ENCODE data around the gene MARCKS. TPM values are rescaled to one million over a fixed set of nuclear protein-coding genes. Genes with fewer than 3 reads are reported as not detected.

The MARCKS gene
- total RNA-seq, 6 experiments from 2014 or later, result 162 to 199 (median 166) TPM

GRCh38 chr6:113842165-113842564 is 15.0 kb upstream of the MARCKS start:
- Mint-ChIP-seq H3K27me3 (ENCODE audit: insufficient read depth) (peaks cover 2% of the 10 kb centered on the region; the same call in 1 of the 2 replicates), H3K36me3 (ENCODE audit: low read depth) (no peaks in the 10 kb centered on the region), H3K9me3 (no peaks in the 10 kb centered on the region), H3K4me1 (ENCODE audit: low read depth) (peaks cover 20% of the 10 kb centered on the region), H3K4me3 (no peak overlapping the region), H3K27ac (no peak overlapping the region)
- TF ChIP-seq, protein P1, sequence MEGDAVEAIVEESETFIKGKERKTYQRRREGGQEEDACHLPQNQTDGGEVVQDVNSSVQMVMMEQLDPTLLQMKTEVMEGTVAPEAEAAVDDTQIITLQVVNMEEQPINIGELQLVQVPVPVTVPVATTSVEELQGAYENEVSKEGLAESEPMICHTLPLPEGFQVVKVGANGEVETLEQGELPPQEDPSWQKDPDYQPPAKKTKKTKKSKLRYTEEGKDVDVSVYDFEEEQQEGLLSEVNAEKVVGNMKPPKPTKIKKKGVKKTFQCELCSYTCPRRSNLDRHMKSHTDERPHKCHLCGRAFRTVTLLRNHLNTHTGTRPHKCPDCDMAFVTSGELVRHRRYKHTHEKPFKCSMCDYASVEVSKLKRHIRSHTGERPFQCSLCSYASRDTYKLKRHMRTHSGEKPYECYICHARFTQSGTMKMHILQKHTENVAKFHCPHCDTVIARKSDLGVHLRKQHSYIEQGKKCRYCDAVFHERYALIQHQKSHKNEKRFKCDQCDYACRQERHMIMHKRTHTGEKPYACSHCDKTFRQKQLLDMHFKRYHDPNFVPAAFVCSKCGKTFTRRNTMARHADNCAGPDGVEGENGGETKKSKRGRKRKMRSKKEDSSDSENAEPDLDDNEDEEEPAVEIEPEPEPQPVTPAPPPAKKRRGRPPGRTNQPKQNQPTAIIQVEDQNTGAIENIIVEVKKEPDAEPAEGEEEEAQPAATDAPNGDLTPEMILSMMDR (IDR thresholded peaks at IDR 0.05), result no peak
- DNase-seq, result peak; percentile 37

- H3K36me3 Mint-ChIP-seq (ENCODE audit: low read depth), result no peaks in the 10 kb centered on the region
Observed at GRCh38 chr6:113843500-113844073, 13.6 kb upstream of the MARCKS start.

GRCh38 chr6:113846577-113846976 is 10.6 kb upstream of the MARCKS start:
- TF ChIP-seq, protein P1 (IDR thresholded peaks at IDR 0.05), result no peak
- Mint-ChIP-seq H3K36me3 (ENCODE audit: low read depth) (no peaks in the 10 kb centered on the region), H3K9me3 (no peaks in the 10 kb centered on the region), H3K27me3 (ENCODE audit: insufficient read depth) (peaks cover 3% of the 10 kb centered on the region), H3K4me3 (no peak overlapping the region), H3K4me1 (ENCODE audit: low read depth) (peaks cover 33% of the 10 kb centered on the region), H3K27ac (no peak overlapping the region)
- DNase-seq, result no peak

More at GRCh38 chr6:113843500-113844073, 13.6 kb upstream of the MARCKS start:
- H3K4me3 Mint-ChIP-seq, result no peak overlapping the region
- peaks cover 3% of the 10 kb centered on the region for H3K27me3 Mint-ChIP-seq (ENCODE audit: insufficient read depth)
- peaks cover 33% of the 10 kb centered on the region for H3K4me1 Mint-ChIP-seq (ENCODE audit: low read depth)
- H3K27ac Mint-ChIP-seq, result no peak overlapping the region
- TF ChIP-seq, protein P1 (IDR thresholded peaks at IDR 0.05), result no peak
- no peak for DNase-seq
- H3K9me3 Mint-ChIP-seq, result no peaks in the 10 kb centered on the region

GRCh38 chr6:113847447-113847846 is 9.7 kb upstream of the MARCKS start:
- H3K27ac Mint-ChIP-seq, result no peak overlapping the region
- H3K4me1 Mint-ChIP-seq (ENCODE audit: low read depth), result peaks cover 26% of the 10 kb centered on the region
- peaks cover 3% of the 10 kb centered on the region for H3K27me3 Mint-ChIP-seq (ENCODE audit: insufficient read depth)
- no peaks in the 10 kb centered on the region for H3K9me3 Mint-ChIP-seq
- peak; percentile 47 for DNase-seq
- no peak overlapping the region for H3K4me3 Mint-ChIP-seq
- no peaks in the 10 kb centered on the region for H3K36me3 Mint-ChIP-seq (ENCODE audit: low read depth)
- TF ChIP-seq, protein P1 (IDR thresholded peaks at IDR 0.05), result no peak

DNA sequence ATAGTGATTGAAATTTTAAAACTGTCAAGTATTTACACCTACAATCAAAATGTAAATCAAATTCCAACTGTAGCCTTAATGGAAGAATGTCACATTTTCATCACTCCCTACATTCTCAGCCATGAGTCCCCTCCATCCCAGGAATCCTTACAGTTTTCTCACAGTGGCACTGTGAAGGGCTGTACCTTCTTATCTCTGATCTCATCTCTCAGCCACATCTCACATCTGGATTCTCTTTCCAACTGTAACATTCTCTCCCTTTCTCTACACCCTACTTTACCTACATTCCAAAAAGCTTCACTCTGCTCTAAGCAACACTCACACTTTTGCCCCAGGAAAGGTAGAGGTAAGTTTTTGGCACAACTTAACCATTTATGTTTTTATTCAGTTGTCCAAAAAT is 8.9 kb upstream of the MARCKS start:
- Mint-ChIP-seq H3K27me3 (ENCODE audit: insufficient read depth) (peaks cover 3% of the 10 kb centered on the region), H3K36me3 (ENCODE audit: low read depth) (no peaks in the 10 kb centered on the region), H3K27ac (no peak overlapping the region), H3K9me3 (no peaks in the 10 kb centered on the region), H3K4me3 (no peak overlapping the region), H3K4me1 (ENCODE audit: low read depth) (peaks cover 22% of the 10 kb centered on the region)
- TF ChIP-seq, protein P1 (IDR thresholded peaks at IDR 0.05), result no peak
- DNase-seq, result no peak

Measured in HFFc6 (cell line).